ENCODE results near the gene SLC16A8.

The SLC16A8 gene

GRCh38 chr22:38083931-38084631 lies at the start of gene SLC16A8:
TSS of gene SLC16A8 (minus strand) at chr22:38084184. CDS start at chr22:38082873, 1,311 bp downstream.
- no peak within 1 kb of the TSS for H3K4me3 ChIP-seq
- no peak for TF ChIP-seq CTCF (IDR thresholded peaks at IDR 0.05)
- peaks cover 0 to 32% of the 10 kb centered on the region in 2 donors for H3K27me3 ChIP-seq
- DNase-seq, result no peak
- H3K36me3 ChIP-seq, result peaks cover 0 to 21% (median 17%) of the 10 kb centered on the region in 3 donors
- H3K27ac ChIP-seq, result no peak within 1 kb of the TSS
- H3K4me1 ChIP-seq, result peaks cover 0 to 37% (median 29%) of the 10 kb centered on the region in 4 donors
- intact Hi-C loops (cut with DNase I; ENCODE audit: low total_unique reads), result no loop called here
- no peaks in the 10 kb centered on the region for H3K9me3 ChIP-seq

- no peak for TF ChIP-seq CTCF (IDR thresholded peaks at IDR 0.05)
- H3K9me3 ChIP-seq, result no peaks in the 10 kb centered on the region
- no peak overlapping the region for H3K4me3 ChIP-seq
- H3K4me1 ChIP-seq, result peaks cover 0 to 10% (median 0%) of the 10 kb centered on the region in 4 donors
- H3K36me3 ChIP-seq, result peaks cover 4 to 83% (median 11%) of the 10 kb centered on the region in 3 donors
- no peak overlapping the region for H3K27ac ChIP-seq
- intact Hi-C loops (cut with DNase I; ENCODE audit: low total_unique reads), result no loop called here
- DNase-seq, result peak in 1 of 2 donors; percentile 48
- no peaks in the 10 kb centered on the region for H3K27me3 ChIP-seq
Observed at GRCh38 chr22:38133331-38133730, 49.3 kb upstream of the SLC16A8 start.

GRCh38 chr22:38132794-38133193 lies 48.8 kb upstream of the SLC16A8 start:
- peaks cover 0 to 10% (median 0%) of the 10 kb centered on the region in 4 donors for H3K4me1 ChIP-seq
- no peak overlapping the region for H3K4me3 ChIP-seq
- no peaks in the 10 kb centered on the region for H3K27me3 ChIP-seq
- H3K36me3 ChIP-seq, result peaks cover 4 to 83% (median 10%) of the 10 kb centered on the region in 3 donors
- no peak overlapping the region for H3K27ac ChIP-seq
- intact Hi-C loops (cut with DNase I; ENCODE audit: low total_unique reads), result no loop called here
- H3K9me3 ChIP-seq, result no peaks in the 10 kb centered on the region
- peak in 1 of 2 donors; percentile 59 for DNase-seq
- TF ChIP-seq CTCF (IDR thresholded peaks at IDR 0.05), result no peak

GRCh38 chr22:38132136-38132535 lies 48.2 kb upstream of the SLC16A8 start:
- no peaks in the 10 kb centered on the region for H3K9me3 ChIP-seq
- H3K27me3 ChIP-seq, result no peaks in the 10 kb centered on the region
- intact Hi-C loops (cut with DNase I; ENCODE audit: low total_unique reads), result no loop called here

GRCh38 chr22:38131399-38131798 lies 47.4 kb upstream of the SLC16A8 start:
- no peak for TF ChIP-seq CTCF (IDR thresholded peaks at IDR 0.05)
- H3K27me3 ChIP-seq, result no peaks in the 10 kb centered on the region
- intact Hi-C loops (cut with DNase I; ENCODE audit: low total_unique reads), result no loop called here
- peaks cover 4 to 81% (median 14%) of the 10 kb centered on the region in 3 donors for H3K36me3 ChIP-seq
- peak overlapping the region in 1 of 2 donors; percentile 4 for H3K27ac ChIP-seq
- no peak overlapping the region for H3K4me3 ChIP-seq
- no peak for DNase-seq
- peaks cover 0 to 10% (median 0%) of the 10 kb centered on the region in 4 donors for H3K4me1 ChIP-seq
- no peaks in the 10 kb centered on the region for H3K9me3 ChIP-seq

More at GRCh38 chr22:38132136-38132535, 48.2 kb upstream of the SLC16A8 start:
- DNase-seq, result peak in 1 of 2 donors; percentile 43
- Histone ChIP-seq H3K4me3 (no peak overlapping the region), H3K4me1 (peaks cover 0 to 10% (median 0%) of the 10 kb centered on the region in 4 donors), H3K36me3 (peaks cover 4 to 83% (median 14%) of the 10 kb centered on the region in 3 donors), H3K27ac (no peak overlapping the region)
- TF ChIP-seq CTCF (IDR thresholded peaks at IDR 0.05), result no peak
